Psoas muscle (tissue), 8 donors: ENCODE measurements around the gene EXOSC5. TPM values are rescaled to one million over a fixed set of nuclear protein-coding genes. Genes with fewer than 3 reads are reported as not detected.
A peak's percentile ranks its signal among the peaks of the same experiment; 100 is the strongest.

Experiments
- ATAC-seq, 4 donors: fragments of 200-7000 bp; cut with Tn5 transposase; one replicate each; pipeline ENCODE4 v1.9.1; 2020; ENCODE audit warnings: moderate library complexity in 3 of 4, mild to moderate bottlenecking in 2 of 4
- DNase-seq, 2 donors: peaks; one replicate each; pipeline ENCODE4 v3.0.0-alpha.2; 2020
- H3K27ac ChIP-seq: fragments of 200-600 bp; one replicate; pipeline ENCODE4 v1.8.0; 2022
- H3K27me3 ChIP-seq, 3 donors: fragments of 200-600 bp in 1 of 3; one replicate each; pipeline versions ENCODE4 v1.6.1 to v1.8.0; 2013 to 2022; ENCODE audit warnings: low read length in 2 of 3, mild to moderate bottlenecking in 2 of 3, moderate library complexity in 1 of 3; ENCODE audit not compliant: insufficient read depth in 3 of 3
- H3K36me3 ChIP-seq, 2 donors: fragments of 200-600 bp in 1 of 2; one replicate each; pipeline versions ENCODE4 v1.6.1 to v1.8.0; 2013 to 2022; ENCODE audit warnings: low read depth in 1 of 2, mild to moderate bottlenecking in 1 of 2, moderate library complexity in 1 of 2; ENCODE audit not compliant: insufficient read depth in 1 of 2
- H3K4me1 ChIP-seq: fragments of 200-600 bp; one replicate; pipeline ENCODE4 v1.8.0; 2022
- H3K4me3 ChIP-seq: fragments of 200-600 bp; one replicate; pipeline ENCODE4 v1.8.0; 2022; ENCODE audit warnings: mild to moderate bottlenecking
- H3K9me3 ChIP-seq: fragments of 200-600 bp; one replicate; pipeline ENCODE4 v1.8.0; 2022
- WGBS, 3 donors: extraction: QIAGEN DNeasy Blood & Tissue Kit; methylation state at CpG; one replicate each; pipeline versions ENCODE4 v1.1.6 to v1.1.7; 2013; 5-methylcytosine and 5-hydroxymethylcytosine counted together
- intact Hi-C, 2 donors: fragments of 100-400 bp; cut with DNase I; formaldehyde crosslinking; loops; one replicate each; pipeline versions ENCODE4 v1.11.0 to v1.14.2; 2022
- polyA plus RNA-seq, 3 donors: library from polyadenylated mRNA; stranded (reverse); fragments of 200-250 nt; gene quantifications; one replicate each; pipeline ENCODE4 v1.2.3, GENCODE V29; 2013
- total RNA-seq, 4 donors: library from RNA; stranded (reverse); fragmentation: NEBNext Ultra II Directional in 2 of 4; extraction: Animal tissue kit (Norgen Biotek cat#: 25700) in 2 of 4; gene quantifications; one replicate each; pipeline versions ENCODE4 v1.2.1 to v1.2.4, GENCODE V29; 2021 to 2023
- TF ChIP-seq, protein P1 (sequence below): fragments of 200-600 bp; IDR thresholded peaks from one replicate; pipeline ENCODE4 v1.8.0; 2022; ENCODE audit warnings: antibody characterized with exemption
- donor health status: healthy with polysubstance abuse.
- donor health status: DM: no; HTN: no; CAD: no; lungs with moderate emphysema.
- donor health status: Bipolar disorder and iron deficiency.
- donor health status: healthy.
- donor health status: DM: yes; HTN: yes; CAD: no.
- donor health status: DM: no; HTN: no; CAD: no.
- donor health status: DM: no; HTN: no; CAD: no.
- donor health status: DM: yes; HTN: yes; CAD: no.

The EXOSC5 gene
- total and polyA plus RNA-seq, 7 donors, result 25.4 to 78.8 (median 41.9) TPM

GRCh38 chr19:41376998-41377365, 20.2 kb downstream of the EXOSC5 start:
- 62 to 71% (median 66%) methylated on average over 8 of the region's 8 CpGs for WGBS, 3 donors
- peak overlapping the region; percentile 69 for H3K4me3 ChIP-seq
- H3K36me3 ChIP-seq, result no peaks in the 10 kb centered on the region
- H3K9me3 ChIP-seq, result no peaks in the 10 kb centered on the region
- TF ChIP-seq, protein P1, sequence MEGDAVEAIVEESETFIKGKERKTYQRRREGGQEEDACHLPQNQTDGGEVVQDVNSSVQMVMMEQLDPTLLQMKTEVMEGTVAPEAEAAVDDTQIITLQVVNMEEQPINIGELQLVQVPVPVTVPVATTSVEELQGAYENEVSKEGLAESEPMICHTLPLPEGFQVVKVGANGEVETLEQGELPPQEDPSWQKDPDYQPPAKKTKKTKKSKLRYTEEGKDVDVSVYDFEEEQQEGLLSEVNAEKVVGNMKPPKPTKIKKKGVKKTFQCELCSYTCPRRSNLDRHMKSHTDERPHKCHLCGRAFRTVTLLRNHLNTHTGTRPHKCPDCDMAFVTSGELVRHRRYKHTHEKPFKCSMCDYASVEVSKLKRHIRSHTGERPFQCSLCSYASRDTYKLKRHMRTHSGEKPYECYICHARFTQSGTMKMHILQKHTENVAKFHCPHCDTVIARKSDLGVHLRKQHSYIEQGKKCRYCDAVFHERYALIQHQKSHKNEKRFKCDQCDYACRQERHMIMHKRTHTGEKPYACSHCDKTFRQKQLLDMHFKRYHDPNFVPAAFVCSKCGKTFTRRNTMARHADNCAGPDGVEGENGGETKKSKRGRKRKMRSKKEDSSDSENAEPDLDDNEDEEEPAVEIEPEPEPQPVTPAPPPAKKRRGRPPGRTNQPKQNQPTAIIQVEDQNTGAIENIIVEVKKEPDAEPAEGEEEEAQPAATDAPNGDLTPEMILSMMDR, result no peak
- intact Hi-C loops, result no loop called here
- H3K4me1 ChIP-seq, result peaks cover 15% of the 10 kb centered on the region
- no peak for DNase-seq
- peaks cover 0 to 10% (median 2%) of the 10 kb centered on the region in 3 donors for H3K27me3 ChIP-seq
- H3K27ac ChIP-seq, result no peak overlapping the region
- no peak for ATAC-seq

DNA sequence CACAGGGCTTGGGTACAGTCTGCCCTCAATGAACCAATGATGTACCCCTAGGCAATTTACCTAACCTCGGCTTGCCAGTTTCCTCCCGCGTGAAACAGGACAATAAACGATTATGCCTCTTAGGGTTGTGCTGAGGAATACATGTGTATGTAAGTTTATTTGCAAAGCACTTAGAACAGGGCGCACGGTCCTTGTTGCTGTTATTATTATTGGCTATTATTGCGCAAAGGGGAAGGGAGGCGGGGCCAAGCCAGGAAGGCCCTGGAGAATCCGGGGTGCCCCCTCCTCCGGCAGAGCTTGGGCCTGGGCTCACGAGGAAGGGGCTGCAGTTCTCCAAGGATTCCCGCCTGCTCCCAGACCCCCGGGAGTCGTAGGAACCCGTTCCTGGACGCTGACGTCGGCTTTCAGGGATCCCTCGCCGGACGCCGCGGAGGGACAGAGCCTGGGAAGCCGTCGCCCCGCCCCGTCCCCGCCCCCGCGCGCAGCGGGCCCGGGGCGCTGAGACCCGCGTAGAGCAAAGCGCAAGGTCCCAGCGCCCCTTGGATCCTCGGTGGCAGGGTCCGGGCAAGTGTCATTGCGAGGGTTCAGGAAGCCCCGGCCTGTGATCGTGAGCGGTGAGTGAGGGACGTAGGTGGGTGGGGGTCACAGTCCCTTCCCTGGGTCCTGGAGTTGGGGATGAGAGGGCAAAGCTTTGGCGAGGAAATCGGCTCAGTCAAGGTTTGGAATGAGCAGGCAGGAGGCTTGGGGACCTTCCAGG, 20.7 kb downstream of the EXOSC5 start, which contains the start of gene TMEM91:
Gene TMEM91 (plus strand): TSS at position 293 of the 757 bp plus-strand sequence. CDS start 1,777 bp downstream, outside the sequence.
- peak within 1 kb of the TSS; percentile 69 for H3K4me3 ChIP-seq
- TF ChIP-seq, protein P1, result no peak
- H3K4me1 ChIP-seq, result peaks cover 15% of the 10 kb centered on the region
- 3 to 4% (median 3%) methylated on average over 46 to 47 of the region's 47 CpGs for WGBS, 3 donors
- no peak within 1 kb of the TSS for H3K27ac ChIP-seq
- no peaks in the 10 kb centered on the region for H3K36me3 ChIP-seq
- H3K9me3 ChIP-seq, result no peaks in the 10 kb centered on the region
- peak; percentile 52 to 65 for DNase-seq
- intact Hi-C loops, result no loop called here
- H3K27me3 ChIP-seq, result peaks cover 0 to 10% (median 2%) of the 10 kb centered on the region in 3 donors
- peak in 3 of 4 donors; percentile 12 to 40 (median 19) for ATAC-seq

DNA sequence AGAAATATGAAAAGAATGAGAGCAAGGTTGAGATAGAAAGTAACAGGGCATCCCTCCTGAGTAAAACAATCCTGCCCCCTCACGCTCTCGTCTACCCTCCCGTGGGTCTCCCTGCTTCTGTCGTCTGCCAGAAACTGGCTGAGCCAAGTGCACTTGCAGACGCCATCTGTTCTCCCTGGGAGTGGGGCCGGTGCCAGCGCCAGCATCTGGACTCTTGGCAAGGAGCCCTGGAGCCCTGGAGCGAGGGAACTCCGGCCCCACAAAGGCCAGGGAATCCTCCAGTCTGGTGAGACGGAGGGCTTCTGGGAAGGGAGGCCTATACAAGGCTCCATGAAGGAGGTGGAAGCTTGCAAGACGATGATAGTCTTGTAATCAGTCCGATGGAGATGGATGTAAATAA, 23.2 kb downstream of the EXOSC5 start:
- TF ChIP-seq, protein P1, result no peak
- H3K27ac ChIP-seq, result no peak overlapping the region

GRCh38 chr19:41372501-41372900, 24.7 kb downstream of the EXOSC5 start:
- Histone ChIP-seq H3K27ac (no peak overlapping the region), H3K4me3 (no peak overlapping the region), H3K9me3 (no peaks in the 10 kb centered on the region), H3K27me3 (peaks cover 0 to 10% (median 2%) of the 10 kb centered on the region in 3 donors), H3K4me1 (peaks cover 15% of the 10 kb centered on the region), H3K36me3 (no peaks in the 10 kb centered on the region)
- TF ChIP-seq, protein P1, result no peak
- intact Hi-C loops, result no loop called here
- DNase-seq (no peak), ATAC-seq (no peak)
- WGBS, 3 donors, result 69 to 76% (median 76%) methylated on average over 2 of the region's 2 CpGs

More for the DNA sequence above, 23.2 kb downstream of the EXOSC5 start:
- Histone ChIP-seq H3K36me3 (no peaks in the 10 kb centered on the region), H3K4me1 (peaks cover 15% of the 10 kb centered on the region), H3K4me3 (no peak overlapping the region), H3K9me3 (no peaks in the 10 kb centered on the region), H3K27me3 (peaks cover 0 to 10% (median 2%) of the 10 kb centered on the region in 3 donors)
- ATAC-seq, result peak; percentile 60 to 72 (median 66)
- WGBS, 3 donors, result 4 to 8% (median 7%) methylated on average over 12 of the region's 12 CpGs
- peak; percentile 83 to 90 for DNase-seq
- intact Hi-C loops, result no loop called here
